Raji (cell line): Measurements from ENCODE around the gene CEP63.

Experiments used
- POLR2A ChIP-seq: IDR thresholded peaks from 2 replicates; pipeline ENCODE4 v1.6.1; 2011; ENCODE audit warnings: low read depth, low read length, control low read depth; ENCODE audit not compliant: insufficient read depth

CEP63 gene

GRCh38 chr3:134619884-134620445 is 134.1 kb downstream of the CEP63 start:
- TF ChIP-seq POLR2A, result no peak

- TF ChIP-seq POLR2A, result no peak
Observed at GRCh38 chr3:134620476-134621115, 134.7 kb downstream of the CEP63 start.

DNA sequence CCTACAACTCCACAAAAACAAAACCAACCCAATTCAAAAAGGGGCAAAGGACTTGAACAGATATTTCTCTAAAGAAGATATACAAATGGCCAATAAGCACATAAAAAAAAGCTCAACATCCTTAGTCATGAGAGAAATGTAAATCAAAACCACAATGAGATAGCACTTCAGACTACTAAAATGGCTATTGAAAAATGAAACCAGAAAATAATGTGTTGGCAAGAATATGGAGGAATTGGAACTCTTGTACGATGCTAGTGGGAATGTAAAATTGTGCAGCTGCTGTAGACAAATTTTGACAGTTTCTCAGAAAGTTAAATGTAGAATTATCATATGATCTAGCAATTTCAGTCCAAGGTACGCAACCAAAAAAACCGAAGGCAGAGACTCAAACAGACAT is 136.0 kb downstream of the CEP63 start:
- no peak for TF ChIP-seq POLR2A

DNA sequence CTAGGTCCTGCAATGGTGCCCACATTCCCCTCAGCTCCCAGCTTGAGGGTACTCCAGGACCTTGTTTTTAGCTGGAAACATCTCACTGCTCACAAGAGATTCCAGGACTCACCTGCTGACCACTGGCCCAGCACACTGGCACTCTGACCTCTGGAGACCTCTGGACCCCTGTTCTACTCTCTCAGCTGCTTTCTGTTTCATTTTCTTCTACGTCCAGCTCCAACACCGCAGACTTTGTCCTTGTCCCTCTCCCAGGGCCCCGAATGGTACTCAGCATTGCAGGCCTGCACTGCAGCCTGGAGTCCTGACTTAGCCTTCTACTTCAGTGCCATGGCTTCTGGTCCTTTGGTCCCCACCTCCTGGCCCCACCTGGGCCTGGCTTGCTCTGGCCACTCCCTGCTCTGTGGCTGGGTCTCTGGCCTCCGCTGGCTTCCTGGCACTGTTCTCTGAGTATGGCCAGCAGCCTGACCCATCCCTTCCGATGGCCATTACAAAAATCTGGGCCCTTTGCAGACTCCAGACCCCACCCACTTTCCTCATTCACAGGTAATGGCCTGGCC is 137.0 kb downstream of the CEP63 start:
- TF ChIP-seq POLR2A, result no peak

GRCh38 chr3:134623615-134624245 is 137.9 kb downstream of the CEP63 start:
- TF ChIP-seq POLR2A, result no peak
